PC-9 (cell line): ENCODE data around the gene PALD1.

ENCODE experiments used
- EZH2 ChIP-seq: fragments of 200-600 bp; sonication (generic); IDR thresholded peaks from 2 replicates; pipeline ENCODE4 v1.8.0; 2017; ENCODE audit warnings: antibody characterized with exemption, low read depth
- TF ChIP-seq, protein P1 (sequence below): fragments of 200-600 bp; sonication (generic); conservative IDR thresholded peaks from 2 replicates; pipeline ENCODE4 v1.6.1; 2017; ENCODE audit warnings: mixed run types, antibody characterized with exemption, mild to moderate bottlenecking, moderate library complexity

DNA sequence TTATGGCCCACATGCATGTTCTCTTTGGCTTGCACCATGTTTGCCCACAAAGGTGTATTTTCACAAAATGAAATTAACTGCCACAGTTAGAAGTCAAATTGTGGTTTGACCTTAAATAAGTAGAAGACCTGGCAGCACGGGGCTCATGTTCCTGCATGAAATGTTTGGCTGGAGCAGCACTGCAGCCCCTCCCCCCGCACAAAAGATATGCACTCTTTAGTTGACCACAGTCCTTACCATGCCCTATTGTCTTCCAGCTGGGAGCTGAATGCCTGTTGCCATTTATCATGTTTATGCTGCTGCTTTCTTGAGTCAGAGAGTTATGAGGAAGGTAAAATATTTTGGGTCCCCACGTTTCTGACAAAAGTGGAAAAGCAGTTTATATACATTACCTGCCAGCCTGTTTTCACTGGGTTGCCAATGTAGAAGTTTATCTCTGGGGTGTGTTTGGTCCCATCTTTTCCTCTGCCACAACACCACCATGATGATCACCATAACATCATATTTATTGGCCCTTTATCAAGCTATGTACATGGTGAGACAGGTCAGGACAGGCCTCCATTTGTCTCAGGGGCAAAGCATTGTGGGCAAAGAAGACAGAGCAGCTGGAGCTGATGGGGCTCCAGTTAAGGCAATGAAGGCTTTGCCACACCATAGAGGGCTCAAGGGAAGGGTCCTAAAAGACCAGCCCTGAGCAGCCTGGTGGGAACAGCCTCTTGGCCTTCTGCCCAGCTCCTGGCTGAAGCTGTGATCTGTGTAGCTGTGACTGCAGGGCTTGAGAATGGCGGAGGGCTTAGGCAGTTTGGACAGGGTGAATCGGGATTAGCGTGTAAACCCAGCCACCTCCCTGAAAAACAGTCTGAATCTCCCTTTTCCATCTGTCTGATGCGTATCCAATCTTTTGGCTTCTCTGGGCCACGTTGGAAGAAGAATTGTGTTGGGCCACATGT, 118.6 kb downstream of the PALD1 start:
- TF ChIP-seq, protein P1, sequence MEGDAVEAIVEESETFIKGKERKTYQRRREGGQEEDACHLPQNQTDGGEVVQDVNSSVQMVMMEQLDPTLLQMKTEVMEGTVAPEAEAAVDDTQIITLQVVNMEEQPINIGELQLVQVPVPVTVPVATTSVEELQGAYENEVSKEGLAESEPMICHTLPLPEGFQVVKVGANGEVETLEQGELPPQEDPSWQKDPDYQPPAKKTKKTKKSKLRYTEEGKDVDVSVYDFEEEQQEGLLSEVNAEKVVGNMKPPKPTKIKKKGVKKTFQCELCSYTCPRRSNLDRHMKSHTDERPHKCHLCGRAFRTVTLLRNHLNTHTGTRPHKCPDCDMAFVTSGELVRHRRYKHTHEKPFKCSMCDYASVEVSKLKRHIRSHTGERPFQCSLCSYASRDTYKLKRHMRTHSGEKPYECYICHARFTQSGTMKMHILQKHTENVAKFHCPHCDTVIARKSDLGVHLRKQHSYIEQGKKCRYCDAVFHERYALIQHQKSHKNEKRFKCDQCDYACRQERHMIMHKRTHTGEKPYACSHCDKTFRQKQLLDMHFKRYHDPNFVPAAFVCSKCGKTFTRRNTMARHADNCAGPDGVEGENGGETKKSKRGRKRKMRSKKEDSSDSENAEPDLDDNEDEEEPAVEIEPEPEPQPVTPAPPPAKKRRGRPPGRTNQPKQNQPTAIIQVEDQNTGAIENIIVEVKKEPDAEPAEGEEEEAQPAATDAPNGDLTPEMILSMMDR = no peak
- no peak for TF ChIP-seq EZH2
